Neural cell (in vitro differentiated cells): ENCODE results near the gene YIPF1.
"Not testable (repeated sequence)": the region's sequence is repeated elsewhere in the genome, so short reads cannot be mapped to it uniquely, and the experiment has no call there.

Source experiments
- TAF1 ChIP-seq: IDR thresholded peaks from 2 replicates; pipeline ENCODE4 v1.6.1; 2012; ENCODE audit warnings: low read depth
- TF ChIP-seq, protein P1 (sequence below): IDR thresholded peaks from 2 replicates; pipeline ENCODE4 v1.6.1; 2012; ENCODE audit warnings: borderline replicate concordance

DNA sequence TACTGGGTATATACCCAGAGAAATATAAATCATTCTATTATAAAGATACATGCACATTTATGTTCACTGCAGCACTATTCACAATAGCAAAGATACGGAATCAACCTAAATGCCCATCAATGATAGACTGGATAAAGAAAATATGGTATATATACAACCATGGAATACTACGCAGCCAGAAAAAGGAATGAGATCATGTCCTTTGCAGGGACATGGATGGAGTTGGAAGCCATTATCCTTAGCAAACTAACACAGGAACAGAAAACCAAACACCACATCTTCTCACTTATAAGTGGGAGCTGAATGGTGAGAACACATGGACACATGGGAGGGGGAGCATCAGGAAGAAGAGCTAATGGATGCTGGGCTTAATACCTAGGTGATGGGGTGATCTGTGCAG is 7.7 kb downstream of the YIPF1 start:
- not testable (repeated sequence) for TF ChIP-seq TAF1
- TF ChIP-seq, protein P1, sequence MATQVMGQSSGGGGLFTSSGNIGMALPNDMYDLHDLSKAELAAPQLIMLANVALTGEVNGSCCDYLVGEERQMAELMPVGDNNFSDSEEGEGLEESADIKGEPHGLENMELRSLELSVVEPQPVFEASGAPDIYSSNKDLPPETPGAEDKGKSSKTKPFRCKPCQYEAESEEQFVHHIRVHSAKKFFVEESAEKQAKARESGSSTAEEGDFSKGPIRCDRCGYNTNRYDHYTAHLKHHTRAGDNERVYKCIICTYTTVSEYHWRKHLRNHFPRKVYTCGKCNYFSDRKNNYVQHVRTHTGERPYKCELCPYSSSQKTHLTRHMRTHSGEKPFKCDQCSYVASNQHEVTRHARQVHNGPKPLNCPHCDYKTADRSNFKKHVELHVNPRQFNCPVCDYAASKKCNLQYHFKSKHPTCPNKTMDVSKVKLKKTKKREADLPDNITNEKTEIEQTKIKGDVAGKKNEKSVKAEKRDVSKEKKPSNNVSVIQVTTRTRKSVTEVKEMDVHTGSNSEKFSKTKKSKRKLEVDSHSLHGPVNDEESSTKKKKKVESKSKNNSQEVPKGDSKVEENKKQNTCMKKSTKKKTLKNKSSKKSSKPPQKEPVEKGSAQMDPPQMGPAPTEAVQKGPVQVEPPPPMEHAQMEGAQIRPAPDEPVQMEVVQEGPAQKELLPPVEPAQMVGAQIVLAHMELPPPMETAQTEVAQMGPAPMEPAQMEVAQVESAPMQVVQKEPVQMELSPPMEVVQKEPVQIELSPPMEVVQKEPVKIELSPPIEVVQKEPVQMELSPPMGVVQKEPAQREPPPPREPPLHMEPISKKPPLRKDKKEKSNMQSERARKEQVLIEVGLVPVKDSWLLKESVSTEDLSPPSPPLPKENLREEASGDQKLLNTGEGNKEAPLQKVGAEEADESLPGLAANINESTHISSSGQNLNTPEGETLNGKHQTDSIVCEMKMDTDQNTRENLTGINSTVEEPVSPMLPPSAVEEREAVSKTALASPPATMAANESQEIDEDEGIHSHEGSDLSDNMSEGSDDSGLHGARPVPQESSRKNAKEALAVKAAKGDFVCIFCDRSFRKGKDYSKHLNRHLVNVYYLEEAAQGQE: not testable (repeated sequence)
